GM12878 (cell line): Measurements from ENCODE around the gene PRL. TPM values are rescaled to one million over a fixed set of nuclear protein-coding genes. Genes with fewer than 3 reads are reported as not detected.

Experiments used
- ATAC-seq: fragments of 200-7000 bp; cut with Tn5 transposase; 3 replicates; pipeline ENCODE4 v1.9.1; 2020; ENCODE audit warnings: mild to moderate bottlenecking, moderate library complexity
- BruUV-seq: library from RNA; stranded (reverse); fragments of 400-500 nt; replicated peaks from 2 replicates; lab custom pipeline; 2021; lab: Mats Ljungman, UMichigan
- CTCF ChIA-PET: fragments of 300-600 bp; sonication (Branson Sonifier 250); formaldehyde crosslinking; extraction: SDS; loops from one replicate; lab custom pipeline; 2021; ENCODE audit warnings: inconsistent platforms; lab: Yijun Ruan, JAX
- POLR2A ChIA-PET: fragments of 350-600 bp; formaldehyde crosslinking; extraction: SDS; loops from one replicate; lab custom pipeline; 2021; ENCODE audit warnings: inconsistent platforms; lab: Charles Lee
- RAD21 ChIA-PET: fragments of 300-600 bp; sonication (Branson Sonifier 250); formaldehyde crosslinking; loops from one replicate; lab custom pipeline; 2023; ENCODE audit warnings: antibody characterized with exemption; ENCODE audit not compliant: unreplicated experiment; lab: Charles Lee
- SMC1A ChIA-PET: fragments of 300-600 bp; sonication (Branson Sonifier 250); formaldehyde crosslinking; loops from one replicate; lab custom pipeline; 2023; ENCODE audit not compliant: unreplicated experiment, uncharacterized antibody; lab: Charles Lee
- DNase-seq: peaks from one replicate; pipeline ENCODE4 v3.0.0-alpha.2; 2011; ENCODE audit warnings: low read depth, low spot score
- FAIRE-seq: peaks from 3 replicates; lab custom pipeline; 2011; peaks lifted over from hg19 to GRCh38; lab: Jason Lieb, UNC
- H2AFZ ChIP-seq: 2 replicates; pipeline ENCODE4 v1.6.0; 2011; ENCODE audit warnings: low read depth, low read length, control low read depth; ENCODE audit not compliant: control insufficient read depth
- H3K27ac ChIP-seq: 2 replicates; pipeline ENCODE4 v1.5.1; 2011; ENCODE audit warnings: control low read depth; ENCODE audit not compliant: control insufficient read depth, insufficient read depth
- H3K27me3 ChIP-seq, 2 experiments: replicated peaks in 1 of 2; 2 replicates each; pipeline versions ENCODE4 v1.6.0 to v1.6.1; 2011; ENCODE audit warnings: low read length in 1 of 2; ENCODE audit not compliant: control insufficient read depth in 2 of 2, insufficient read depth in 2 of 2
- H3K36me3 ChIP-seq, 2 experiments: 2 replicates each; pipeline ENCODE4 v1.5.1; 2011; ENCODE audit warnings: low read length in 1 of 2; ENCODE audit not compliant: control insufficient read depth in 2 of 2, insufficient read depth in 2 of 2
- H3K4me1 ChIP-seq: 2 replicates; pipeline ENCODE4 v1.6.1; 2011; ENCODE audit warnings: mild to moderate bottlenecking, low read length, moderate library complexity, mixed read lengths; ENCODE audit not compliant: control insufficient read depth, insufficient read depth
- H3K4me2 ChIP-seq: 2 replicates; pipeline ENCODE4 v1.6.0; 2011; ENCODE audit warnings: control low read depth; ENCODE audit not compliant: control insufficient read depth, insufficient read depth
- H3K4me3 ChIP-seq: fragments of 200-600 bp; sonication (generic); 2 replicates; pipeline ENCODE4 v1.5.1; 2016
- H3K79me2 ChIP-seq: 2 replicates; pipeline ENCODE4 v1.6.0; 2011; ENCODE audit warnings: low read length; ENCODE audit not compliant: control insufficient read depth, insufficient read depth
- H3K9ac ChIP-seq: 2 replicates; pipeline ENCODE4 v1.8.0; 2011; ENCODE audit warnings: low read length, control low read depth, mixed read lengths; ENCODE audit not compliant: control insufficient read depth, insufficient read depth
- H3K9me3 ChIP-seq: replicated peaks from 3 replicates; pipeline ENCODE4 v1.5.1; 2011; ENCODE audit warnings: mild to moderate bottlenecking, low read length; ENCODE audit not compliant: control insufficient read depth, insufficient read depth
- H4K20me1 ChIP-seq: 2 replicates; pipeline ENCODE4 v1.6.0; 2011; ENCODE audit not compliant: control insufficient read depth, insufficient read depth
- ATF7 ChIP-seq: fragments of 450-650 bp; IDR thresholded peaks from 2 replicates; pipeline ENCODE4 v1.6.1; 2016; ENCODE audit warnings: low read depth, mild to moderate bottlenecking
- BACH1 ChIP-seq: fragments of 450-650 bp; IDR thresholded peaks from 2 replicates; pipeline ENCODE4 v1.6.1; 2017; ENCODE audit warnings: mild to moderate bottlenecking, borderline replicate concordance
- BCL3 ChIP-seq: IDR thresholded peaks from 2 replicates; pipeline ENCODE4 v1.6.1; 2011; ENCODE audit warnings: borderline replicate concordance, low read depth, mild to moderate bottlenecking, moderate library complexity, low read length; ENCODE audit not compliant: insufficient read depth, poor library complexity, severe bottlenecking
- HDAC2 ChIP-seq: fragments of 200-600 bp; sonication (generic); IDR thresholded peaks from 2 replicates; pipeline ENCODE4 v1.6.1; 2017
- MYB ChIP-seq: fragments of 150-350 bp; IDR thresholded peaks from 2 replicates; pipeline ENCODE4 v1.6.1; 2014; ENCODE audit warnings: mild to moderate bottlenecking, low read depth, low read length, borderline replicate concordance
- NFYB ChIP-seq: IDR thresholded peaks from 2 replicates; pipeline ENCODE4 v1.6.1; 2011; ENCODE audit warnings: low read depth, mild to moderate bottlenecking, low read length, improper control_type of control experiment, moderate library complexity; ENCODE audit not compliant: insufficient read depth
- RB1 ChIP-seq: fragments of 450-650 bp; formaldehyde crosslinking; IDR thresholded peaks from 2 replicates; pipeline ENCODE4 v1.6.1; 2017; ENCODE audit warnings: mild to moderate bottlenecking, borderline replicate concordance
- RFX5 ChIP-seq: IDR thresholded peaks from 2 replicates; pipeline ENCODE4 v1.6.1; 2011; ENCODE audit warnings: low read depth, low read length, improper control_type of control experiment
- WGBS: methylation state at CpG from one replicate; pipeline ENCODE4 v1.1.6; 2016; ENCODE audit warnings: low lambda C conversion rate; ENCODE audit not compliant: insufficient replicate concordance, insufficient coverage; ENCODE audit errors: missing lambda C conversion rate; 5-methylcytosine and 5-hydroxymethylcytosine counted together
- in situ Hi-C: fragments of 300-500 bp; cut with MboI; formaldehyde crosslinking; loops from 9 replicates; pipeline ENCODE4 v1.14.3; 2018; ENCODE audit warnings: mixed read lengths
- intact Hi-C: fragments of 100-400 bp; cut with micrococcal nuclease; formaldehyde crosslinking; loops from one replicate; pipeline ENCODE4 v1.14.2; 2022; ENCODE audit not compliant: unreplicated experiment
- polyA plus RNA-seq, 11 experiments: library from polyadenylated mRNA; depleted of rRNA in 4 of 11; unstranded in 6 of 11; stranded (reverse) in 5 of 11; fragments of >200 nt; fragmentation: Nextera tagmentation in 4 of 11; fragmentation: Illumina TruSeq in 1 of 11; extraction: Ambion mirVana in 4 of 11; extraction: Trizol in 1 of 11; gene quantifications; 1 replicate in 1 of 11; 2 replicates in 10 of 11; pipeline versions ENCODE4 v1.2.1 to v1.2.3, GENCODE V29; 2011 to 2016; ENCODE audit warnings: inconsistent platforms in 2 of 11, missing spikeins in 2 of 11, low read depth in 1 of 11
- total RNA-seq, 4 experiments: library from RNA; depleted of rRNA in 3 of 4; stranded (reverse); fragments of >200 nt in 3 of 4; fragmentation: Illumina TruSeq in 1 of 4; extraction: Trizol in 1 of 4; gene quantifications; 2 replicates each; pipeline versions ENCODE4 v1.2.1 to v1.2.3, GENCODE V29; 2013 to 2021

The PRL gene
- total and polyA plus RNA-seq, 10 of the 15 experiments (the other 5 are each of a cell fraction or from before 2014, with no cell fraction given), result 0.05 to 34.9 (median 23.5) TPM

GRCh38 chr6:22327881-22328280, 31.0 kb upstream of the PRL start:
- RAD21 ChIA-PET, result no interaction called here
- POLR2A ChIA-PET, result no interaction called here
- no peaks in the 10 kb centered on the region for H3K79me2 ChIP-seq
- H2AFZ ChIP-seq, result no peak overlapping the region
- no peak overlapping the region for H3K27ac ChIP-seq
- CTCF ChIA-PET, result interaction anchor here (0.7 kb wide), 2 partner anchors 292 to 538 kb away, joined by 3 read pairs; no protein-coding TSS in a partner anchor
- ATAC-seq, result no peak
- H3K4me3 ChIP-seq, result no peak overlapping the region
- no peaks in the 10 kb centered on the region for H3K27me3 ChIP-seq
- H3K4me1 ChIP-seq, result peaks cover 4% of the 10 kb centered on the region
- no peaks in the 10 kb centered on the region for H3K36me3 ChIP-seq
- H3K4me2 ChIP-seq, result no peak overlapping the region
- SMC1A ChIA-PET, result interaction anchor here (0.8 to 1.7 kb wide), 3 partner anchors 10 to 261 kb away, joined by 3 to 5 read pairs (median 3); no protein-coding TSS in a partner anchor
- BruUV-seq, result no TSS peak
- TF ChIP-seq RFX5 (no peak), RB1 (no peak), HDAC2 (no peak), NFYB (no peak), ATF7 (no peak), BCL3 (no peak), BACH1 (no peak), MYB (no peak)
- 26% methylated on average over 2 of the region's 2 CpGs for WGBS
- no peak overlapping the region for H3K9ac ChIP-seq
- in situ Hi-C loops, result no loop called here
- no peaks in the 10 kb centered on the region; the same call in 1 of the 3 replicates for H3K9me3 ChIP-seq
- intact Hi-C loops, result no loop called here
- DNase-seq, result no peak
- no peak for FAIRE-seq
- H4K20me1 ChIP-seq, result no peaks in the 10 kb centered on the region
